Measurements from ENCODE around the gene HNMT. TPM values are rescaled to one million over a fixed set of nuclear protein-coding genes. Genes with fewer than 3 reads are reported as not detected.

Gene HNMT
- total RNA-seq, 4 donors from 2014 or later, result 18.1 to 63.9 (median 31.5) TPM

- no peak for DNase-seq (ENCODE audit: low spot score in 2 of 2)
- WGBS, 2 donors, result 92 to 95% methylated on average over 3 of the region's 3 CpGs
- Histone ChIP-seq H3K27ac (no peak overlapping the region), H3K9me3 (no peaks in the 10 kb centered on the region), H3K4me1 (peaks cover 0 to 15% (median 0%) of the 10 kb centered on the region in 4 donors), H3K27me3 (no peaks in the 10 kb centered on the region), H3K4me3 (no peak overlapping the region), H3K36me3 (no peaks in the 10 kb centered on the region)
- no peak for TF ChIP-seq EP300 (IDR thresholded peaks at IDR 0.05)
- TF ChIP-seq POLR2A (IDR thresholded peaks at IDR 0.05), result no peak
- no peak for TF ChIP-seq CTCF (IDR thresholded peaks at IDR 0.05)
Observed at GRCh38 chr2:138016351-138017087, 52.2 kb downstream of the HNMT start.

- Histone ChIP-seq H3K27me3 (no peaks in the 10 kb centered on the region), H3K9me3 (no peaks in the 10 kb centered on the region), H3K27ac (no peak overlapping the region), H3K4me3 (no peak overlapping the region), H3K4me1 (peaks cover 0 to 15% (median 0%) of the 10 kb centered on the region in 4 donors), H3K36me3 (no peaks in the 10 kb centered on the region)
- WGBS, 2 donors, result 86 to 88% methylated on average over 1 of the region's 1 CpG
- DNase-seq (ENCODE audit: low spot score in 2 of 2), result no peak
- TF ChIP-seq CTCF (IDR thresholded peaks at IDR 0.05) (no peak), EP300 (IDR thresholded peaks at IDR 0.05) (no peak), POLR2A (IDR thresholded peaks at IDR 0.05) (no peak)
Observed at GRCh38 chr2:138017824-138018223, 53.6 kb downstream of the HNMT start.

GRCh38 chr2:138018866-138019688 is 54.8 kb downstream of the HNMT start:
- DNase-seq (ENCODE audit: low spot score in 2 of 2), result no peak
- Histone ChIP-seq H3K4me1 (peaks cover 0 to 15% (median 0%) of the 10 kb centered on the region in 4 donors), H3K36me3 (no peaks in the 10 kb centered on the region), H3K4me3 (no peak overlapping the region), H3K9me3 (no peaks in the 10 kb centered on the region), H3K27ac (no peak overlapping the region), H3K27me3 (no peaks in the 10 kb centered on the region)
- TF ChIP-seq POLR2A (IDR thresholded peaks at IDR 0.05) (no peak), CTCF (IDR thresholded peaks at IDR 0.05) (no peak)
- WGBS, 2 donors, result 65 to 74% methylated on average over 3 of the region's 3 CpGs

- WGBS, 2 donors, result 77 to 88% methylated on average over 1 of the region's 1 CpG
- DNase-seq (ENCODE audit: low spot score in 2 of 2), result no peak
- H3K9me3 ChIP-seq, result no peaks in the 10 kb centered on the region
- no peaks in the 10 kb centered on the region for H3K36me3 ChIP-seq
- no peaks in the 10 kb centered on the region for H3K27me3 ChIP-seq
- TF ChIP-seq CTCF (IDR thresholded peaks at IDR 0.05) (no peak), EP300 (IDR thresholded peaks at IDR 0.05) (no peak), POLR2A (IDR thresholded peaks at IDR 0.05) (no peak)
- peaks cover 0 to 15% (median 0%) of the 10 kb centered on the region in 4 donors for H3K4me1 ChIP-seq
- H3K27ac ChIP-seq, result no peak overlapping the region
- H3K4me3 ChIP-seq, result no peak overlapping the region
Observed at GRCh38 chr2:138020432-138020831, 56.2 kb downstream of the HNMT start.

GRCh38 chr2:138021154-138021553 is 56.9 kb downstream of the HNMT start:
- H3K27me3 ChIP-seq, result no peaks in the 10 kb centered on the region
- H3K9me3 ChIP-seq, result no peaks in the 10 kb centered on the region
- peaks cover 0 to 15% (median 0%) of the 10 kb centered on the region in 4 donors for H3K4me1 ChIP-seq
- no peak for DNase-seq (ENCODE audit: low spot score in 2 of 2)
- no peaks in the 10 kb centered on the region for H3K36me3 ChIP-seq
- no peak overlapping the region for H3K4me3 ChIP-seq
- WGBS, 2 donors, result 52 to 98% methylated on average over 1 of the region's 1 CpG
- H3K27ac ChIP-seq, result no peak overlapping the region
- TF ChIP-seq CTCF (IDR thresholded peaks at IDR 0.05) (no peak), POLR2A (IDR thresholded peaks at IDR 0.05) (no peak), EP300 (IDR thresholded peaks at IDR 0.05) (no peak)

Data from tibial nerve (tissue), 4 donors.